OCI-LY3 (cell line): Measurements from ENCODE around the gene ABTB2.
A peak's percentile ranks its signal among the peaks of the same experiment; 100 is the strongest.

ENCODE experiments used
- H2AFZ ChIP-seq: fragments of 200-600, 300-600 bp; shearing (Covaris generic); 2 replicates; pipeline ENCODE4 v1.6.0; 2014; ENCODE audit warnings: antibody characterized with exemption, low read depth, low read length
- H3K27ac ChIP-seq: fragments of 200-600, 300-600 bp; sonication (generic); 2 replicates; pipeline ENCODE4 v1.5.1; 2014; ENCODE audit warnings: mild to moderate bottlenecking, low read length, moderate library complexity, mixed read lengths
- H3K27me3 ChIP-seq: fragments of 200-600, 300-600 bp; sonication (generic); 2 replicates; pipeline ENCODE4 v1.6.1; 2014; ENCODE audit warnings: low read depth, low read length, mixed read lengths
- H3K36me3 ChIP-seq: fragments of 200-600, 300-600 bp; sonication (generic); replicated peaks from 2 replicates; pipeline ENCODE3; 2014; ENCODE audit warnings: low read depth, low read length, mixed read lengths
- H3K4me1 ChIP-seq: fragments of 300-600, 200-600 bp; sonication (generic); 2 replicates; pipeline ENCODE4 v1.6.1; 2014; ENCODE audit warnings: low read length, mixed read lengths
- H3K4me2 ChIP-seq: fragments of 200-600, 300-600 bp; sonication (generic); 2 replicates; pipeline ENCODE4 v1.6.1; 2014; ENCODE audit warnings: low read length, mixed read lengths
- H3K4me3 ChIP-seq: fragments of 300-600, 200-600 bp; sonication (generic); 2 replicates; pipeline ENCODE4 v1.5.1; 2014; ENCODE audit warnings: antibody characterized with exemption, mild to moderate bottlenecking, low read length, moderate library complexity
- H3K79me2 ChIP-seq: fragments of 300-600, 200-600 bp; shearing (Covaris generic); 2 replicates; pipeline ENCODE4 v1.6.1; 2014; ENCODE audit warnings: mild to moderate bottlenecking, low read length, mixed read lengths
- H3K9ac ChIP-seq: fragments of 300-600, 200-600 bp; shearing (Covaris generic); 2 replicates; pipeline ENCODE4 v1.6.0; 2014; ENCODE audit warnings: mild to moderate bottlenecking, low read length, moderate library complexity
- H3K9me3 ChIP-seq: fragments of 200-600, 300-600 bp; shearing (Covaris generic); 2 replicates; pipeline ENCODE4 v1.6.1; 2014; ENCODE audit warnings: low read length, mixed read lengths; ENCODE audit not compliant: insufficient read depth
- H4K20me1 ChIP-seq: fragments of 200-600, 300-600 bp; sonication (generic); 2 replicates; pipeline ENCODE4 v1.6.1; 2016; ENCODE audit warnings: low read length, mixed read lengths; ENCODE audit not compliant: insufficient read depth
- EZH2phosphoT487 ChIP-seq: fragments of 200-600 bp; shearing (Covaris generic); IDR thresholded peaks from 2 replicates; pipeline ENCODE4 v1.6.1; 2018; ENCODE audit warnings: antibody characterized with exemption, mixed run types, low read depth
- TF ChIP-seq, protein P1 (sequence below): fragments of 200-600, 300-600 bp; sonication (generic); IDR thresholded peaks from 2 replicates; pipeline ENCODE4 v1.5.1; 2014; ENCODE audit warnings: antibody characterized with exemption, low read length, low read depth

Gene ABTB2

DNA sequence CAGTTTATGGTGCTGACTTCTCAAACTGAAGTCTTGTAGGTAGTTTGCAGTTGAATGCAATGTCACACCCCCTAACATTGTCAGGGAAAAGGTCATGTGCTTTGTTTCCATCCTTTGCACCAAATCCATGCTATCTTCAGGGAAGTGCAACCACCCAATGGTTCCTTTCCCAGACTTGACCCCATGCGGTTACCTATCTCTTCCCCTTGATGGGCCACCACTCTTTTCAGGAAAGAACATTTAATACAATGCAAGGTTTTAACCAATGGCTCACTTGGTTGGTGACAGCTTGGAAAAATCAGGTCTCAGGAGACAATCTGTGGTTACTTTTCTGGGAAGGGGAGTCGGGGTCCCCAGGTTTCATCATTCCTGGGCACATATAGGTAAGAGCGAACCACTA lies 2.1 kb downstream of the ABTB2 start:
- H3K4me3 ChIP-seq = peak overlapping the region; percentile 81
- H3K27me3 ChIP-seq = peaks cover 7% of the 10 kb centered on the region; the same call in 1 of the 2 replicates
- H3K36me3 ChIP-seq = peaks cover 4% of the 10 kb centered on the region
- H3K79me2 ChIP-seq = peaks cover 62% of the 10 kb centered on the region
- H3K9ac ChIP-seq = no peak overlapping the region
- H4K20me1 ChIP-seq = peaks cover 47% of the 10 kb centered on the region
- H3K9me3 ChIP-seq = no peaks in the 10 kb centered on the region
- peaks cover 57% of the 10 kb centered on the region for H3K4me1 ChIP-seq
- peak overlapping the region; percentile 78 for H3K4me2 ChIP-seq
- H3K27ac ChIP-seq = no peak overlapping the region
- no peak overlapping the region for H2AFZ ChIP-seq
- no peak for TF ChIP-seq EZH2phosphoT487
- TF ChIP-seq, protein P1, sequence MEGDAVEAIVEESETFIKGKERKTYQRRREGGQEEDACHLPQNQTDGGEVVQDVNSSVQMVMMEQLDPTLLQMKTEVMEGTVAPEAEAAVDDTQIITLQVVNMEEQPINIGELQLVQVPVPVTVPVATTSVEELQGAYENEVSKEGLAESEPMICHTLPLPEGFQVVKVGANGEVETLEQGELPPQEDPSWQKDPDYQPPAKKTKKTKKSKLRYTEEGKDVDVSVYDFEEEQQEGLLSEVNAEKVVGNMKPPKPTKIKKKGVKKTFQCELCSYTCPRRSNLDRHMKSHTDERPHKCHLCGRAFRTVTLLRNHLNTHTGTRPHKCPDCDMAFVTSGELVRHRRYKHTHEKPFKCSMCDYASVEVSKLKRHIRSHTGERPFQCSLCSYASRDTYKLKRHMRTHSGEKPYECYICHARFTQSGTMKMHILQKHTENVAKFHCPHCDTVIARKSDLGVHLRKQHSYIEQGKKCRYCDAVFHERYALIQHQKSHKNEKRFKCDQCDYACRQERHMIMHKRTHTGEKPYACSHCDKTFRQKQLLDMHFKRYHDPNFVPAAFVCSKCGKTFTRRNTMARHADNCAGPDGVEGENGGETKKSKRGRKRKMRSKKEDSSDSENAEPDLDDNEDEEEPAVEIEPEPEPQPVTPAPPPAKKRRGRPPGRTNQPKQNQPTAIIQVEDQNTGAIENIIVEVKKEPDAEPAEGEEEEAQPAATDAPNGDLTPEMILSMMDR = no peak

DNA sequence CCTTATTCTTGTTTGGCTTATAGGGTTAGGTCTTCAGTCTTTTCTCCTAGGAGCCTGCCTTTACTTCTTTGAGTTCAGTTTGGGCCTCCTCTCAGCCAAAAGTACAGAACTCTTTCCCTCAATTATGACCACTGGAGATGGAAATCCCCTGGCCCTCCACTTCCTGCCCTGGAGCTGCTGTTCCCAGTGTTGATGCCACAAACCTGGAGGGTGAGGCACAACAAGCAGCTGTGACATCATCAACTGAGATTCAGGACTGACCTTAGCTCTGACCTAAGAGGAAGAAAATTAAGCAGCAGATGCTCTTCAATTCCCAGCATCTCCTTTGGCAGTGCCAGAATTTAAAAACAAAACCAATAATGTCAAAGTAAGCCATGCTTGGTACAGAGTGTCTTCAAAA lies 3.0 kb downstream of the ABTB2 start:
- Histone ChIP-seq H3K36me3 (peaks cover 5% of the 10 kb centered on the region), H3K27me3 (peaks cover under 1% of the 10 kb centered on the region; the same call in 1 of the 2 replicates), H3K9me3 (no peaks in the 10 kb centered on the region), H2AFZ (no peak overlapping the region), H3K4me2 (peak overlapping the region; percentile 78), H3K79me2 (peaks cover 72% of the 10 kb centered on the region), H3K4me1 (peaks cover 67% of the 10 kb centered on the region), H3K27ac (no peak overlapping the region), H3K9ac (no peak overlapping the region), H4K20me1 (peaks cover 56% of the 10 kb centered on the region), H3K4me3 (peak overlapping the region; percentile 81; the same call in 1 of the 2 replicates)
- no peak for TF ChIP-seq EZH2phosphoT487
- TF ChIP-seq, protein P1 = no peak

DNA sequence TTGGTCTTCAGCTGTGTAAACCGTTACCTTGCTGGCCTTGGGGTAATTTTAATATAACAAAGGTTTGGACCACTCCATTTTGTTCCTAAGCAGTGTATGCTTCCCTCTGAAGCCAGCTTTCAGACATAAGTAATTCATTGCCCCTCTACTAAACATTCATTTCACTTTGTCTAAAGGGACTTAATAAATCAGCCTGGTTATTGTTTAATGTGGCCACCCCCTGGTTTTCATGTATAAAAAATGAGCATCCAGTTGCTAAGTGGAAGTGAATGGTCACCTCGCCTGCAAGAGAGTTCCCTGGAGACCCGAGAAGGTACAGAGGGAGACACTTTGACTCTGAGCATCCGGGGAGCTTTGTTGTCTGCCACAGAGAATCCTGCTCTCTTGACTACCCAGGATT lies 3.9 kb downstream of the ABTB2 start:
- no peak overlapping the region for H3K9ac ChIP-seq
- peaks cover 5% of the 10 kb centered on the region for H3K36me3 ChIP-seq
- peaks cover 64% of the 10 kb centered on the region for H4K20me1 ChIP-seq
- H3K4me2 ChIP-seq = peak overlapping the region; percentile 4; the same call in 1 of the 2 replicates
- no peak for TF ChIP-seq EZH2phosphoT487
- TF ChIP-seq, protein P1 = no peak
- H3K27me3 ChIP-seq = no peaks in the 10 kb centered on the region
- H3K9me3 ChIP-seq = no peaks in the 10 kb centered on the region
- H3K79me2 ChIP-seq = peaks cover 81% of the 10 kb centered on the region
- no peak overlapping the region for H3K27ac ChIP-seq
- H2AFZ ChIP-seq = no peak overlapping the region
- H3K4me3 ChIP-seq = no peak overlapping the region
- peaks cover 73% of the 10 kb centered on the region for H3K4me1 ChIP-seq

DNA sequence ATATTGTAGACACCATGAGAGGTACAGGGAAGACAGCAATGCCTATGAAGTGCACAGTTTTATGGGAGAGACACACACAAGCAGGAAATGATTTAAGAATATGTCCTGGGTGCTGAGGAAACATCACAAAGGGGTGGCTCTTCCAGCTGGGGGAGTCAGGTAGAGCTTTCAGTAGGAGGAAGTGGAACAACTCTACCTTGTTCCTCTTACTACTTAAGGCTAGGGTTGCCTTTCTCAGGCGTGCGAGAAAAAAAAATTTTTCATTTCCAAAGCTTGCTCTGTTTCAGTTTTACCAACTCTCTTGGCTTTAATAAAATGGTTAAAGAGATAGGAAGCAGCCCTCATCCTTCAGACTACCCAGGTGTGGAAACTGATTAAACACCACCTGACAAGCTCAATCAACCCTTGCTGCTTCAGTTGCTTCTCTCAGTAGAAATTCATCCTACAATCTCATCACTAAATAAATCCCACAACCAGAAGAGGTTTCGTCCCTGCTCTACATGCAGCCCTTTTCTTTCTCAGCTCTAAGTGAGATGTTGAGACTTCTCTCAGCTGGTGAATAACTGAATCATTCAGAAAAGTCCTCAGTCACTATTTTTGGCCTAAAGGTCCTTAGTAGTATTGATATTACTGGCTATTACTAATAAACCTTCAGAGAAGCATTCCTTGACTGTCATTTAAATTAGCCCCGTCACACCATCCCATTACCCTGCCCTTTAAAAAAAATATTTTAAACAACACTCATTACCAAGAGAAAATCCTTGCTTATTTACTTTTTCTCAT lies 5.9 kb downstream of the ABTB2 start:
- H3K36me3 ChIP-seq = peaks cover 5% of the 10 kb centered on the region
- peak overlapping the region; percentile 52 for H3K4me3 ChIP-seq
- H2AFZ ChIP-seq = no peak overlapping the region
- no peaks in the 10 kb centered on the region for H3K27me3 ChIP-seq
- H3K4me1 ChIP-seq = peaks cover 73% of the 10 kb centered on the region
- H3K9ac ChIP-seq = peak overlapping the region; percentile 49
- peaks cover 71% of the 10 kb centered on the region for H4K20me1 ChIP-seq
- H3K9me3 ChIP-seq = no peaks in the 10 kb centered on the region
- peak overlapping the region; percentile 92 for H3K27ac ChIP-seq
- H3K79me2 ChIP-seq = peaks cover 89% of the 10 kb centered on the region
- H3K4me2 ChIP-seq = peak overlapping the region; percentile 82
- TF ChIP-seq, protein P1 = no peak
- TF ChIP-seq EZH2phosphoT487 = no peak
